ENCODE data around the gene SRRM3.

GRCh38 chr7:76285604-76286374, 84.1 kb downstream of the SRRM3 start:
- TF ChIP-seq, protein P1, sequence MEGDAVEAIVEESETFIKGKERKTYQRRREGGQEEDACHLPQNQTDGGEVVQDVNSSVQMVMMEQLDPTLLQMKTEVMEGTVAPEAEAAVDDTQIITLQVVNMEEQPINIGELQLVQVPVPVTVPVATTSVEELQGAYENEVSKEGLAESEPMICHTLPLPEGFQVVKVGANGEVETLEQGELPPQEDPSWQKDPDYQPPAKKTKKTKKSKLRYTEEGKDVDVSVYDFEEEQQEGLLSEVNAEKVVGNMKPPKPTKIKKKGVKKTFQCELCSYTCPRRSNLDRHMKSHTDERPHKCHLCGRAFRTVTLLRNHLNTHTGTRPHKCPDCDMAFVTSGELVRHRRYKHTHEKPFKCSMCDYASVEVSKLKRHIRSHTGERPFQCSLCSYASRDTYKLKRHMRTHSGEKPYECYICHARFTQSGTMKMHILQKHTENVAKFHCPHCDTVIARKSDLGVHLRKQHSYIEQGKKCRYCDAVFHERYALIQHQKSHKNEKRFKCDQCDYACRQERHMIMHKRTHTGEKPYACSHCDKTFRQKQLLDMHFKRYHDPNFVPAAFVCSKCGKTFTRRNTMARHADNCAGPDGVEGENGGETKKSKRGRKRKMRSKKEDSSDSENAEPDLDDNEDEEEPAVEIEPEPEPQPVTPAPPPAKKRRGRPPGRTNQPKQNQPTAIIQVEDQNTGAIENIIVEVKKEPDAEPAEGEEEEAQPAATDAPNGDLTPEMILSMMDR (IDR thresholded peaks at IDR 0.05 in 8 of 11, conservative IDR thresholded peaks at IDR 0.05 in 3 of 11), result no peak
- TF ChIP-seq POLR2AphosphoS5 (IDR thresholded peaks at IDR 0.05) (no peak), POLR2A (IDR thresholded peaks at IDR 0.05) (no peak)
